CD4-positive, alpha-beta T cell (primary cell): ENCODE data around the gene ARSJ. TPM values are rescaled to one million over a fixed set of nuclear protein-coding genes. Genes with fewer than 3 reads are reported as not detected.

Experiments used
- ATAC-seq: fragments of 200-7000 bp; cut with Tn5 transposase; one replicate; pipeline ENCODE4 v1.10.0; 2022; ENCODE audit warnings: mild to moderate bottlenecking; ENCODE audit not compliant: poor library complexity
- CTCF ChIA-PET: fragments of 350-600 bp; sonication (Branson Sonifier 250); formaldehyde crosslinking; loops from one replicate; lab custom pipeline; 2021; ENCODE audit warnings: antibody characterized with exemption, inconsistent platforms; lab: Charles Lee
- POLR2A ChIA-PET: fragments of 350-600 bp; sonication (Branson Sonifier 250); formaldehyde crosslinking; loops from one replicate; lab custom pipeline; 2021; ENCODE audit warnings: antibody characterized with exemption, inconsistent platforms; lab: Charles Lee
- DNase-seq, 14 experiments: peaks; one replicate each; pipeline ENCODE4 v3.0.0-alpha.2; 2013 to 2020; ENCODE audit warnings: mixed read lengths in 2 of 14
- H3K27ac ChIP-seq, 2 donors: one replicate each; pipeline versions ENCODE4 v1.5.1 to v1.7.0; 2013; ENCODE audit warnings: low read length in 2 of 2, low read depth in 1 of 2, mild to moderate bottlenecking in 1 of 2
- H3K27me3 ChIP-seq, 2 experiments: 1 replicate in 1 of 2; 2 replicates in 1 of 2; pipeline versions ENCODE4 v1.6.1 to v1.7.0; 2013; ENCODE audit warnings: low read length in 2 of 2, control low read depth in 1 of 2, mild to moderate bottlenecking in 1 of 2, moderate library complexity in 1 of 2; ENCODE audit not compliant: insufficient read depth in 2 of 2, control insufficient read depth in 1 of 2
- H3K36me3 ChIP-seq: one replicate; pipeline ENCODE4 v1.6.1; 2013; ENCODE audit warnings: low read length, control low read depth; ENCODE audit not compliant: insufficient read depth
- H3K4me1 ChIP-seq: one replicate; pipeline ENCODE4 v1.6.1; 2013; ENCODE audit warnings: low read length, control low read depth; ENCODE audit not compliant: insufficient read depth
- H3K4me3 ChIP-seq: one replicate; pipeline ENCODE4 v1.5.1; 2013; ENCODE audit warnings: mild to moderate bottlenecking, low read length, moderate library complexity
- H3K9me3 ChIP-seq, 2 experiments: 1 replicate in 1 of 2; 2 replicates in 1 of 2; pipeline versions ENCODE4 v1.6.1 to v1.7.0; 2013; ENCODE audit warnings: low read length in 2 of 2, mild to moderate bottlenecking in 2 of 2, control low read depth in 1 of 2, moderate library complexity in 1 of 2; ENCODE audit not compliant: control insufficient read depth in 1 of 2, insufficient read depth in 1 of 2
- H3K27ac Mint-ChIP-seq: one replicate; pipeline ENCODE4 v1.8.0; 2020; ENCODE audit warnings: mixed read lengths
- H3K27me3 Mint-ChIP-seq: one replicate; pipeline ENCODE4 v1.8.0; 2021; ENCODE audit warnings: mixed read lengths
- H3K36me3 Mint-ChIP-seq: one replicate; pipeline ENCODE4 v1.8.0; 2021; ENCODE audit warnings: low read depth, mixed read lengths
- H3K4me1 Mint-ChIP-seq: one replicate; pipeline ENCODE4 v1.8.0; 2021; ENCODE audit warnings: low read depth, mixed read lengths
- H3K4me3 Mint-ChIP-seq: one replicate; pipeline ENCODE4 v1.8.0; 2020; ENCODE audit warnings: mild to moderate bottlenecking, mixed read lengths
- H3K9me3 Mint-ChIP-seq: one replicate; pipeline ENCODE4 v1.8.0; 2020; ENCODE audit warnings: mixed read lengths
- intact Hi-C, 2 experiments: fragments of 100-400 bp; cut with DNase I in 1 of 2; cut with micrococcal nuclease in 1 of 2; formaldehyde crosslinking; loops; one replicate each; pipeline versions ENCODE4 v1.15.1 to v1.9.0; 2023 to 2025; cut with DNase I, micrococcal nuclease
- total RNA-seq, 174 experiments: library from RNA in 2 of 174; stranded (reverse) in 2 of 174; gene quantifications; one replicate each; pipeline ENCODE4 v1.2.3 and lab custom pipeline; 2021 to 2026
- TF ChIP-seq, protein P1 (sequence below): fragments of 200-600 bp; IDR thresholded peaks from one replicate; pipeline ENCODE4 v1.8.0; 2022; ENCODE audit warnings: antibody characterized with exemption, mild to moderate bottlenecking

ARSJ gene
- total RNA-seq, 2 experiments from 2014 or later = not detected

DNA sequence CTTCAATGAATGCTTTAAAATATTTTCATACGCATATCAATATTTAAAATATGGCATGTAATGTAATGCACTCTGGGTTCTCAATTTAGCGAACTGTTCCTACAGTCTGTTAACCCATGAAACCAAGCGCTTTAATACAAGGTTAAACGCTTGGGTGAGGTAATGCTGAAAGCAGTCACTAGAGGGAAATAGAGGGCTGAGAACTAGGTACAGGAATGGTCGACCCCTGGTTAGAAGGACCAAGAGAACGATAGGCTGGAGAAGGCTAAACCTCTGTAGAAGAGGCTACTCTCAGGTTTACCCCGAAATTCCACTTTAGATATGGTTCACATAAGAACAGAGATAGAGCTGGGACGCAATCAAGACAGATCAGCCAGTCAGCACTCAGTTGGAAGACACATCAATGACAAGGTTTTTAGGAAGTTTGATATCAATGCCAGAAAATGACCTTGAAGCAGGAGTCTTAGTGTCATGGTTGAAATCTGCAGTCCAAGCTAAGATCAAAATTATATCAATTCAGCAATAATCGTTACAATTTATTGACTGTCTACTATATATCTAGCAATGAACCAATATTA lies 26.9 kb downstream of the ARSJ start:
- Histone ChIP-seq H3K36me3 (no peaks in the 10 kb centered on the region), H3K4me1 (peaks cover 2% of the 10 kb centered on the region), H3K27me3 (no peaks in the 10 kb centered on the region), H3K27ac (no peak overlapping the region), H3K4me3 (no peak overlapping the region), H3K9me3 (no peaks in the 10 kb centered on the region)
- Mint-ChIP-seq H3K27ac (no peak overlapping the region), H3K4me1 (peaks cover 7% of the 10 kb centered on the region), H3K27me3 (no peaks in the 10 kb centered on the region), H3K9me3 (no peaks in the 10 kb centered on the region), H3K4me3 (no peak overlapping the region), H3K36me3 (no peaks in the 10 kb centered on the region)
- CTCF ChIA-PET = interaction anchor here (0.6 kb wide), 1 partner anchor 78 kb away, joined by 3 read pairs; no protein-coding TSS in a partner anchor
- ATAC-seq = peak; percentile 71
- intact Hi-C loops = loop anchor here in 1 of 2 experiments (5.0 to 10.0 kb wide), 2 partner anchors 122 to 225 kb away; no protein-coding TSS in a partner anchor
- POLR2A ChIA-PET = no interaction called here
- DNase-seq = peak in 4 of 14 experiments; percentile 6 to 49 (median 34)
- TF ChIP-seq, protein P1, sequence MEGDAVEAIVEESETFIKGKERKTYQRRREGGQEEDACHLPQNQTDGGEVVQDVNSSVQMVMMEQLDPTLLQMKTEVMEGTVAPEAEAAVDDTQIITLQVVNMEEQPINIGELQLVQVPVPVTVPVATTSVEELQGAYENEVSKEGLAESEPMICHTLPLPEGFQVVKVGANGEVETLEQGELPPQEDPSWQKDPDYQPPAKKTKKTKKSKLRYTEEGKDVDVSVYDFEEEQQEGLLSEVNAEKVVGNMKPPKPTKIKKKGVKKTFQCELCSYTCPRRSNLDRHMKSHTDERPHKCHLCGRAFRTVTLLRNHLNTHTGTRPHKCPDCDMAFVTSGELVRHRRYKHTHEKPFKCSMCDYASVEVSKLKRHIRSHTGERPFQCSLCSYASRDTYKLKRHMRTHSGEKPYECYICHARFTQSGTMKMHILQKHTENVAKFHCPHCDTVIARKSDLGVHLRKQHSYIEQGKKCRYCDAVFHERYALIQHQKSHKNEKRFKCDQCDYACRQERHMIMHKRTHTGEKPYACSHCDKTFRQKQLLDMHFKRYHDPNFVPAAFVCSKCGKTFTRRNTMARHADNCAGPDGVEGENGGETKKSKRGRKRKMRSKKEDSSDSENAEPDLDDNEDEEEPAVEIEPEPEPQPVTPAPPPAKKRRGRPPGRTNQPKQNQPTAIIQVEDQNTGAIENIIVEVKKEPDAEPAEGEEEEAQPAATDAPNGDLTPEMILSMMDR = peak; percentile 73

DNA sequence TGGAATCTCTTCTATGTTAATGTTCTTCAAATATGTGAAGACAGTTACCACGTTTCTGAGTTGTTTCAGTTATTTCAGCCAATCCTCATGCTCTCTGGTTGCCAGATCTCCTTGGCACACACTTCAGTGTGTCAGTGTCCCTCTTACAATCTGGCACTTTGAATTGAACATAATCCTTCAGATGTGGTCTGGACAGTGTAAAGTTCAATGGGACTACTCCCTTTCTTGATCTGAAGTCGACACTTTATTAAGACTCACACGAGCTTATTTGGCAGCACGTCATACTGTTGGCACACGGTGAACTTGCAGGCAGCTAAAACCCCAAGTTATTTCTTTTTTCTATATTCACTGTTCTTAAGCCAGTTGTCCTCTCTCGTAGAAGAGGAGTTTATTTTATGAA lies 28.2 kb downstream of the ARSJ start:
- ChIA-PET CTCF (no interaction called here), POLR2A (no interaction called here)
- Histone ChIP-seq H3K27ac (no peak overlapping the region), H3K9me3 (no peaks in the 10 kb centered on the region), H3K4me1 (peaks cover 2% of the 10 kb centered on the region), H3K4me3 (no peak overlapping the region), H3K36me3 (no peaks in the 10 kb centered on the region), H3K27me3 (peaks cover 0 to 3% of the 10 kb centered on the region in 2 experiments)
- no peak overlapping the region for H3K27ac Mint-ChIP-seq
- H3K4me3 Mint-ChIP-seq = no peak overlapping the region
- no peaks in the 10 kb centered on the region for H3K36me3 Mint-ChIP-seq
- TF ChIP-seq, protein P1 = no peak
- no peak for ATAC-seq
- no peaks in the 10 kb centered on the region for H3K9me3 Mint-ChIP-seq
- intact Hi-C loops = loop anchor here in 1 of 2 experiments (5.0 to 10.0 kb wide), 2 partner anchors 124 to 226 kb away; no protein-coding TSS in a partner anchor
- no peaks in the 10 kb centered on the region for H3K27me3 Mint-ChIP-seq
- no peak for DNase-seq
- H3K4me1 Mint-ChIP-seq = peaks cover 7% of the 10 kb centered on the region

DNA sequence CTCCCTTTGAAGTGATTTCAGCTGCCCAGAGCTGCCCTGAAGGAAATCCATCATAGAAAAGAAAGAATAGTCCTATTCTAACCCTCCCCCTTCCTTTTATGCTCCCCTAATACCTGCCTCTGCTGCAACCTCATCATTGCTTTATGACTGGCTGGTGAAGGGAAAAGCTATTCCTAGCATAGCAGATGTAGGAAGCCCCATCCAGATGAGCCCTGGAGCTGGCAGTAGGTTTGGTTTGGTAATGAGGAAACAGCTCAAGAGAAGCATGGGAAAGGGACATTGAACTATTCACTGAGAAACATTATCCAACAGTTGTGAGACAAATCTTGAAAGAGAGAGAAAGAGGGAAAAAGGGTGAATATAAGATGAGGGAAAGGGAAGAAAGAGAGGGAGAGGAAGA lies 29.2 kb downstream of the ARSJ start:
- Mint-ChIP-seq H3K27ac (no peak overlapping the region), H3K36me3 (no peaks in the 10 kb centered on the region), H3K4me3 (no peak overlapping the region), H3K27me3 (no peaks in the 10 kb centered on the region), H3K9me3 (no peaks in the 10 kb centered on the region), H3K4me1 (peaks cover 7% of the 10 kb centered on the region)
- Histone ChIP-seq H3K4me1 (peaks cover 2% of the 10 kb centered on the region), H3K27ac (no peak overlapping the region), H3K27me3 (peaks cover 0 to 3% of the 10 kb centered on the region in 2 experiments), H3K9me3 (no peaks in the 10 kb centered on the region), H3K4me3 (no peak overlapping the region), H3K36me3 (no peaks in the 10 kb centered on the region)
- POLR2A ChIA-PET = no interaction called here
- intact Hi-C loops = loop anchor here in 1 of 2 experiments (5.0 to 10.0 kb wide), 2 partner anchors 125 to 227 kb away; no protein-coding TSS in a partner anchor
- no peak for DNase-seq
- CTCF ChIA-PET = interaction anchor here (1.1 kb wide), 1 partner anchor 21 kb away, joined by 3 read pairs; no protein-coding TSS in a partner anchor
- TF ChIP-seq, protein P1 = no peak
- ATAC-seq = no peak
